Panc1 (cell line): ENCODE data around the gene PLEKHD1.

Experiments
- CTCF ChIP-seq: fragments of 450-650 bp; IDR thresholded peaks from 2 replicates; pipeline ENCODE4 v1.5.1; 2017; ENCODE audit warnings: mild to moderate bottlenecking
- POLR2AphosphoS5 ChIP-seq: IDR thresholded peaks from 2 replicates; pipeline ENCODE4 v1.6.1; 2012; ENCODE audit warnings: mild to moderate bottlenecking, low read depth, low read length, moderate library complexity
- TCF7L2 ChIP-seq: IDR thresholded peaks from 2 replicates; pipeline ENCODE4 v1.6.1; 2011; ENCODE audit warnings: mild to moderate bottlenecking, low read depth, low read length, inconsistent platforms

GRCh38 chr14:69493038-69493437 lies 8.5 kb downstream of the PLEKHD1 start:
- TF ChIP-seq CTCF (no peak), POLR2AphosphoS5 (no peak), TCF7L2 (no peak)
